T-helper 2 cell treated with Interferon-gamma antibody and Interleukin-4, amounts not matched to agents 5 μg/mL and 100 μg/mL, for 36 hours (primary cell): ENCODE results near the gene INS.

ENCODE experiments used
- DNase-seq: peaks from one replicate; pipeline ENCODE4 v3.0.0; 2021; ENCODE audit warnings: low spot score
- H3K27ac Mint-ChIP-seq: one replicate; pipeline ENCODE4 v1.8.0; 2021; ENCODE audit warnings: mild to moderate bottlenecking, mixed read lengths
- H3K27me3 Mint-ChIP-seq: one replicate; pipeline ENCODE4 v1.8.0; 2021; ENCODE audit warnings: low read depth, mixed read lengths
- H3K36me3 Mint-ChIP-seq: one replicate; pipeline ENCODE4 v1.8.0; 2021; ENCODE audit warnings: low read depth, mixed read lengths
- H3K4me1 Mint-ChIP-seq: one replicate; pipeline ENCODE4 v1.8.0; 2021; ENCODE audit warnings: low read depth, mixed read lengths
- H3K4me3 Mint-ChIP-seq: one replicate; pipeline ENCODE4 v1.8.0; 2022; ENCODE audit warnings: mild to moderate bottlenecking, moderate library complexity, mixed read lengths
- H3K9me3 Mint-ChIP-seq: one replicate; pipeline ENCODE4 v1.8.0; 2021; ENCODE audit warnings: mixed read lengths

Gene INS

DNA sequence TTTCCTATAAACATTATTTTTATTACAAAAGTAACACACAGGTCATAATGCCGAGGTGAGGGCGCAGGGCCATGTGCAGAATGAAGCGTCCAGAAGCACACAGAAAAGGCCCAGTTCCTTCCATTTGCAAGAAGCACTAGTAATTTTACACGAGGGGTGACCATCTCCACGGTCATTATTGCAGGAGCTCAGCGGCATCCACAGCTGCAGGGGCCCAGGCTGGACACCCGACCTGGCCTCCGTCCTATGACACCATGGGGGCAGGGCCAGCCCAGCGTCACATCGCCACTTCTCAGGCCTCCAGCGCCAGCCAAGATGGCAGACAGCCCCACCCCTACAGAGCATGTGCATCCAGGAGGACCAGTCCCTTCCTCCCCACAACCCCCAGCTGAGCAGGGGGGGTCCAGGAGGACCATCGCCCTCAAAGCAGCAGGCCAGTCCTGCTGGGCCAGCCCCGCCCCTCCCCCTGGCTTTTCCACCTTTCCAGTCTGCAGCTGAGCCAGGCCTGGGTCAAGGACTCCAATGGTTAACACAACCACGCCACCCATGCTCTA lies 25.3 kb downstream of the INS start:
- Mint-ChIP-seq H3K27me3 (peaks cover 45% of the 10 kb centered on the region), H3K36me3 (no peaks in the 10 kb centered on the region), H3K9me3 (peaks cover 5% of the 10 kb centered on the region), H3K4me1 (no peaks in the 10 kb centered on the region), H3K4me3 (no peak overlapping the region), H3K27ac (no peak overlapping the region)
- DNase-seq = no peak

DNA sequence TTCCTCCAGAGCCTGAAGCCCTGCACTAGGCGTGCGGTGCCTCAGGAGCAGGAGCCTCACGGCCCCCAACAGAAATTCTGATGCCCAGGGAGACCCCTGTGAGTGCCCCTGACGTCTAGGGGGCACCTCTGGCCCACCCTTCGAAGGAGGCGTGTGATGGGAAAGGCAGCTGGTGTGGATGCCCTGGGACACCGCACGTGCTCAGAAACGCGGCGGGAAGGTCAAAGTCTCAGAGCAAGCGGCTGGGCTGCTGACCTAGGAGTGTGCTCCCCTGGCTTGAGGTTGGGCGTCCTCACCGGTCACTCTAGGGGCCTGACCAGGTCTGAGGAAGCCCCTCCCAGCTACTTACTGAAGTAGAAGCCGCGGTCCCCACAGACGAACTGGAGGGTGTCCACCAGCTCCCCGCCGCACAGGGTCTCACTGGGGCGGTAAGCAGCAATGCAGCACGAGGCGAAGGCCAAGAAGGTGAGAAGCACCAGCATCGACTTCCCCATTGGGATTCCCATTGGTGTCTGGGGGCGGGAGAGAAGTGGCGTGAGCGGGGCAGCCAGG lies 25.9 kb downstream of the INS start:
- no peak overlapping the region for H3K4me3 Mint-ChIP-seq
- H3K27ac Mint-ChIP-seq = no peak overlapping the region
- H3K9me3 Mint-ChIP-seq = peaks cover 5% of the 10 kb centered on the region
- peaks cover 44% of the 10 kb centered on the region for H3K27me3 Mint-ChIP-seq
- H3K36me3 Mint-ChIP-seq = no peaks in the 10 kb centered on the region
- H3K4me1 Mint-ChIP-seq = no peaks in the 10 kb centered on the region
- no peak for DNase-seq

- H3K4me1 Mint-ChIP-seq = no peaks in the 10 kb centered on the region
- no peak overlapping the region for H3K27ac Mint-ChIP-seq
- H3K27me3 Mint-ChIP-seq = peaks cover 42% of the 10 kb centered on the region
- H3K9me3 Mint-ChIP-seq = peaks cover 5% of the 10 kb centered on the region
- H3K4me3 Mint-ChIP-seq = no peak overlapping the region
- no peak for DNase-seq
- no peaks in the 10 kb centered on the region for H3K36me3 Mint-ChIP-seq
Measured at GRCh38 chr11:2134022-2135010, 26.7 kb downstream of the INS start.

GRCh38 chr11:2133241-2134021 lies 27.6 kb downstream of the INS start:
- peaks cover 41% of the 10 kb centered on the region for H3K27me3 Mint-ChIP-seq
- H3K9me3 Mint-ChIP-seq = peaks cover 5% of the 10 kb centered on the region
- H3K4me3 Mint-ChIP-seq = no peak overlapping the region
- no peaks in the 10 kb centered on the region for H3K36me3 Mint-ChIP-seq
- no peak for DNase-seq
- H3K27ac Mint-ChIP-seq = no peak overlapping the region
- no peaks in the 10 kb centered on the region for H3K4me1 Mint-ChIP-seq

GRCh38 chr11:2132874-2133240 lies 28.2 kb downstream of the INS start:
- no peak for DNase-seq
- Mint-ChIP-seq H3K4me1 (no peaks in the 10 kb centered on the region), H3K27me3 (peaks cover 39% of the 10 kb centered on the region), H3K4me3 (no peak overlapping the region), H3K36me3 (no peaks in the 10 kb centered on the region), H3K27ac (no peak overlapping the region), H3K9me3 (peaks cover 5% of the 10 kb centered on the region)

DNA sequence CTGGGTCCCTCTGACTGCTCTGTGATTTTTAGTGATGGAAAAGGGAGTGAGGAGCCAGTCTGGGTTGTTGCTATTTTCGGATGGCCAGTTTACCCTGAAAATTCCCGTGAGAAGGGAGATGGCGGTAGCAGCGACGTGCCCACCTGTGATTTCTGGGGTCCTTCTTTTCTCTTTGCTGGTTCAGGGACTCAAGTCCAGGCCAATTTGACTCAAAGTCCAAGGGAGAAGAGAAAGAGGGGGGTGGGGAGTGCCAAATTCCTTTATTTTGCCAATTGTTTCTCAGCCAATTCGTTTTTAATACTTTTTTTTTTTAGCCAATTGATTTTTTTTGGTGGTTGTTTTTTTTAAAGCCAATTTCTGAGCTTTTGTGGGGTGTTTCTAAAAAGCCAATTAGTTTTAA lies 28.8 kb downstream of the INS start:
- H3K4me1 Mint-ChIP-seq = no peaks in the 10 kb centered on the region
- peaks cover 5% of the 10 kb centered on the region for H3K9me3 Mint-ChIP-seq
- no peak overlapping the region for H3K4me3 Mint-ChIP-seq
- no peak for DNase-seq
- H3K27me3 Mint-ChIP-seq = peaks cover 33% of the 10 kb centered on the region
- H3K27ac Mint-ChIP-seq = no peak overlapping the region
- H3K36me3 Mint-ChIP-seq = no peaks in the 10 kb centered on the region

- Mint-ChIP-seq H3K4me1 (no peaks in the 10 kb centered on the region), H3K27ac (no peak overlapping the region), H3K27me3 (peaks cover 29% of the 10 kb centered on the region), H3K36me3 (no peaks in the 10 kb centered on the region), H3K9me3 (peaks cover 5% of the 10 kb centered on the region), H3K4me3 (no peak overlapping the region)
- DNase-seq = no peak
Measured at GRCh38 chr11:2131371-2132236, 29.4 kb downstream of the INS start.

GRCh38 chr11:2130881-2131352 lies 30.1 kb downstream of the INS start:
- DNase-seq = no peak
- Mint-ChIP-seq H3K27ac (no peak overlapping the region), H3K4me3 (no peak overlapping the region), H3K4me1 (no peaks in the 10 kb centered on the region), H3K36me3 (no peaks in the 10 kb centered on the region), H3K9me3 (peaks cover 5% of the 10 kb centered on the region), H3K27me3 (peaks cover 22% of the 10 kb centered on the region)

- Mint-ChIP-seq H3K9me3 (peaks cover 5% of the 10 kb centered on the region), H3K27ac (no peak overlapping the region), H3K4me1 (no peaks in the 10 kb centered on the region), H3K36me3 (no peaks in the 10 kb centered on the region), H3K27me3 (peaks cover 18% of the 10 kb centered on the region), H3K4me3 (no peak overlapping the region)
- DNase-seq = no peak
Measured at GRCh38 chr11:2129699-2130366, 31.2 kb downstream of the INS start.

DNA sequence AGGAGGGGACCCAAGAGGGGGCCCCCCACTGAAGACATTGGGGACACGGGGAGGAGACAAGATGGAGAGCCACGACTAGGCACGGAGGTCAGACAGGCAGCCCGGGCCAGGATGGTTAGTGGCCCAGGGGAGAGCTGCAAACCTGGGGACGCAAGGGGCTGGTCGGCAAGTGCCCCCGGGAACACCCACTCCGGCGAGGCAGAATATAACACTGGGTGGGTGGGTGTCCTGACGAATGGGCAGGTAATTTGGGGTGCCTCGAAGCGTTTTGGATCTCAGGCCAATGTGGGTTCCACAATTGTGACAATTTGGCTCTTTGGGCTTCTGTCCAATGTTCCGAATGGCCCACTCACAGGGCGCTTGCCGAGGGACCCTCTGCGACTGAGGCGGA lies 31.7 kb downstream of the INS start:
- Mint-ChIP-seq H3K9me3 (peaks cover 5% of the 10 kb centered on the region), H3K4me3 (no peak overlapping the region), H3K27ac (no peak overlapping the region), H3K36me3 (no peaks in the 10 kb centered on the region), H3K4me1 (no peaks in the 10 kb centered on the region), H3K27me3 (peaks cover 17% of the 10 kb centered on the region)
- DNase-seq = no peak

- H3K27ac Mint-ChIP-seq = no peak overlapping the region
- no peaks in the 10 kb centered on the region for H3K36me3 Mint-ChIP-seq
- H3K4me1 Mint-ChIP-seq = no peaks in the 10 kb centered on the region
- DNase-seq = no peak
- peaks cover 17% of the 10 kb centered on the region for H3K27me3 Mint-ChIP-seq
- H3K9me3 Mint-ChIP-seq = peaks cover 5% of the 10 kb centered on the region
- H3K4me3 Mint-ChIP-seq = no peak overlapping the region
Measured at GRCh38 chr11:2128511-2129307, 32.3 kb downstream of the INS start.

- Mint-ChIP-seq H3K4me1 (no peaks in the 10 kb centered on the region), H3K27me3 (peaks cover 17% of the 10 kb centered on the region), H3K4me3 (no peak overlapping the region), H3K27ac (no peak overlapping the region), H3K36me3 (no peaks in the 10 kb centered on the region), H3K9me3 (peaks cover 5% of the 10 kb centered on the region)
- DNase-seq = no peak
Measured at GRCh38 chr11:2128130-2128510, 32.9 kb downstream of the INS start.
